ENCODE results near the gene CALHM3.

The CALHM3 gene

DNA sequence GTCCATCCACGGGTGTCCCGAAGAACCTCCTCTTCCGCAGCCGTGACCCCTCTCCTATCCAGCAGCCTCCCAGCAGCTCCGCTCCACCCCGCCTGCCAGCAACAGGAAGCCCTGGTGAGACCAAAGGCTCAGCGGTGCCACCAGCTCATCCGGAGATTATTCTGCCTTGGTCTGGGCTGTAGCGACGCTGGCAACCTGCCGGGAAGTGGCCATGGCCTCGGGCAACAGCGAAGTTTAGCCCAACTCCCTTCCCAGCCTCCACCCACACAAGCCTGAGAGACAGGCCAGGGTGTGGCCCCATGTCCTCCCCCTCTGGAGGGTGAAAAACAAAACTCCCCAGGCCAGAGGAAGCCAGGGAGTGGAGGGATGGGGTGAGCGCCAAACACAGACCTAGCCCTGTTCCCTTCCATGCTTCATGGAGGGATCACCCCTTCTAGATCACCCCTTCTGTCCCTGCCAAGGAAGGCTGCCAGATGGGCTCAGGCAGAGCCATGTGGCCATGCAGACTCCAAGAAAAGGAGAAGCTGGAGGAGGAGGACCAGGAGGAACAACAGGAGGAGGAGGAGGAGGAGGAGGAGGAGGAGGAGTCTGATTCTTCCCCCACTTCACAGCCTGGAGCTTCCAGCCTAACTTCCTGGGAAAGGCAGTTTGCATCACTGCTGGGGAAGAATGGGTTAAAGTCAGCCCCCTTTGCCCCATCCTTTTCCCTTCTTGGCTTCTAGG lies 27.8 kb downstream of the CALHM3 start:
- FAIRE-seq (peak; percentile 57), DNase-seq (ENCODE audit: insufficient read length, low spot score) (peak; percentile 81)

DNA sequence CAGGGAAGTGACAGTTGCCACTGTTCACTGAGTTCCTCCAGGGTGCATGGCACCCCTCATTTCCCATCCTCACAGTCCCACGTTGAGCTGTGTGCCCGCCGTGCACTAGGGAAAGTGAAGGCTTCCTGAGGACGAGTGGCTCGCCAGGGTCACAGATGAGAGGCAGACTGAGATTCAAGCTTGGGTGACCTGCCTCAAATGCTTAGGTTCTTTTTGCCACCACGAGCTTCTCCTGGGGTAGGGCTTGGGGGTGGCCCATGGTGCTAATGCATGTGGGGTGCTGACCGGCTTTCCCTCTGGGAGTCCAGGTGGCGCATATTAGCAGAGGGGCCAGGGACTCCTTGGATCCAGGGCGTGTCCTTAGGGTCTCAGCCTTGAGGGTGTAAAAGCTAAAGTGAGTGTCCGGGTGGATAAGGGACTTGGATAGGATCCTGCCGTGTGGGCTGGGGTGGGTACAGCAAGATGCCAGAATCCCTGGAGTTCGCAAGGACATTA lies 28.8 kb downstream of the CALHM3 start:
- FAIRE-seq: no peak
- DNase-seq (ENCODE audit: insufficient read length, low spot score): no peak

DNA sequence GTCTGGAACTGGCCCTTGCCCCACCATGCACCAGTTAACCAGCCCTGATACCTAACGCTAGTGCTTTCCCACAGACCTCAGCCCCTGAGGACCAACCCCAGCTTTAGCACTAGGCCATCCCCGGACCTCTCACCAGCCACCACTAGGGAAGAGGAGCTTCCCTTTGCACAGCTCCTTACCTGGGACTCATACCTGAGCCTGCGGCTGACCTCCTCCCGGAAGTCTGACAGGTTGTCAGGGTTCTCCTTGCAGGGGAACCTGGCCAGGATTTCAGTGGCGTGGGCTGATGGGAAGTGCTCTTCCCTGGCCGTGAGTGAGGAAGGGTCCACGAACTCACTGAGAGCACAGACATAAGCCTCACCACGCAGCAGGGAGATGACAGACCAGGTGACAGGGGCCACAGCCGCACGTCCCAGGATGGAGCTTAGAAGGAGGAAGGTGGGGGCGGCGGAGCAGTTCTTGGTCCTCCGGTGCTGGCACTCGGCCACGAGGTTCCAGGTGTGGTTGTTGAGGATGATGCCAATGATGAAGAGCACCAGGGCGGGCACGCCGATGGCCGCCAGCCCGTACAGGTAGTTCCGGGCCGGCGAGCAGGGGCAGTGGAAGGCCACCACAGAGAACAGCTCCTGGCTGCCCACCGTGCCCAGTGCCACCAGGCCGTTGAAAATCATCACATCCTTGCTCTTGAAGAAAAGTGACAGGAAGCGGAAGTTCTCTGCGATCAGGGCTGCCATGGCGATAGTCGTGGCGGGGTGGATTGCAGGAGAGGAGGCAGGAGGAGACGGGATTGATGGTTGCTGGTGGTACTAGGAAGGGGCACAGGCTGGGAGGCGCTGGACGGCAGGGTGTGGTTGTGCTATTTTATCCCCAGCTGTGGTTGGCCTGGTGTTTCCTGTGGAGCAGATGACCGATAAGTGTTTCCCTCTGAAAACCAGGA lies 29.6 kb downstream of the CALHM3 start:
- no peak for FAIRE-seq
- DNase-seq (ENCODE audit: insufficient read length, low spot score): no peak

DNA sequence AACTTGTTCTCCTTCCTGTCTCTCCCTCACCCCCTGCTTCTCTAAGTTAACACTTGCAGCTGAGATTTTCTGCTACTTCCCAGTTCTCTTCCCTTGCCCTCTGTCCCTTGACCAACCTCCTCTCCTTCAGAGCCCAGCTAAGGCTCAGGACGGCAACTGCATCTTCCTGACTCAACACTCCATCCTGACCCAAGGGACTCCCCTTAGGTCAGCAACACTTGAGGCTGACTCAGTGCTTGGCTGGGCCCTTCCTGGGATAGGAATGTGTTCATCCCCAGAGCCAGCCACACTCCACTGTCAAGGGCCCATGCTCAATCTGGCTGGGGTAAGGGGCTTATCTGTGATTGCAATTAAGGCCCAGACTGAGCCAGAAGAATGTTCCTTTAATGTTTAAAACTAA lies 30.3 kb downstream of the CALHM3 start:
- FAIRE-seq: no peak

GRCh38 chr10:103447187-103447586 lies 31.9 kb downstream of the CALHM3 start:
- no peak for FAIRE-seq

More for the DNA sequence above, 30.3 kb downstream of the CALHM3 start:
- DNase-seq (ENCODE audit: insufficient read length, low spot score): peak; percentile 53

DNA sequence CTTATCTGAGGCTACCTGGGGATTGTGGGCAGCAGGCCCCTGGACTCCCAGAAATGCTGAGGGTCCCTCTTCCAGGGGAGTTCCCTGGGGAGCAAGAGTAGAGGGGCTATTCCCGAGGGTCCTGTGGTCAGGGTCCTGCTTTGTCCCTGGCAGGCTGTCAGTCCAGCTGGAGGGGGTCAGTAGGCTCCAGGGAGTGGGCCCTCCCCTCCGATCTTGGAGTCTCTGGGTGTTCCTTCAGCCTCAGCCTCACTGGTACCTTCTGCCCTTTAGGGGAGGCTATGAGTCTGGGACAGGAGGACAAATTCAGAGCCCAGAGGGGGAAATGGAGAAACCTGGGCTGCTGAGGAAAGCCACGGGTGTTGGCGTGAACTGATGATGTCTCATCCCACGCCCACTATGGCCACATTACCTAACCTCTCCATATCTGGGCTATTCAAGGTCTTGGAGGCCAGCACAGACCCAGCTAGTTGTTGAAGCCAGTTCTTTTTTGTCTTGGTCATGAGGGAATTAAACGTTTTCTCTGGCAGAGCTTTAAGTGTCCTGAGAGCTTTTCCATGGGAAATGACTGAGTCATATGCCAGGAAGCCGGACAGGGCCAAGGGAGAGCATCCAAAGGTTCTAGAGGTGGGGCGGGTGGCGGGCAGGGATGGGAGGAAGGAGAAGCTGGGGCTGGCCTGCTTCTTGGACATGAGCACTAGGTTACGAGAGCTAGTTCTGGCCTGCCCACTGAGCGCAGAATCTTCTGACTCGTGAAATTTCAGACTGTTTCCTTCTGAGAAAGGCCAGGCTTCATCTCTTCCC lies 33.1 kb downstream of the CALHM3 start:
- no peak for FAIRE-seq
- DNase-seq (ENCODE audit: insufficient read length, low spot score): no peak

More at GRCh38 chr10:103447187-103447586, 31.9 kb downstream of the CALHM3 start:
- no peak for DNase-seq (ENCODE audit: insufficient read length, low spot score)

DNA sequence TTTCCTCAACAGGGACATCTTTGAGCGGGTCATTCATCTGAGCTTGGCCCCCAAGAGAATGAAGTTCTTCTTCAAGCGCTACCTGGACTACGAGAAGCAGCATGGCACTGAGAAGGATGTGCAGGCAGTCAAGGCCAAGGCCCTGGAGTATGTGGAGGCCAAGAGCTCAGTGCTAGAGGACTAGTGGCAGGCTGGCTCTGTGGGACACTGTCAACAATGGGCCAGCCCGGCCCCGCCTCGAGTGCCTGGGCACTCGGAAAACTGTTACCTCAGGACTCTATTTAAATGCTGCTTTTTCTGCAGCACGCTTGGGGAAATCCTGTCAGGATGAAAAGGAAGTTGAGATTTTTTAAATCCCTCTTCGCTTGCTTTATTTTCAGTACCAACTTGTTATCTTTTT lies 33.7 kb downstream of the CALHM3 start:
- FAIRE-seq: no peak

DNA sequence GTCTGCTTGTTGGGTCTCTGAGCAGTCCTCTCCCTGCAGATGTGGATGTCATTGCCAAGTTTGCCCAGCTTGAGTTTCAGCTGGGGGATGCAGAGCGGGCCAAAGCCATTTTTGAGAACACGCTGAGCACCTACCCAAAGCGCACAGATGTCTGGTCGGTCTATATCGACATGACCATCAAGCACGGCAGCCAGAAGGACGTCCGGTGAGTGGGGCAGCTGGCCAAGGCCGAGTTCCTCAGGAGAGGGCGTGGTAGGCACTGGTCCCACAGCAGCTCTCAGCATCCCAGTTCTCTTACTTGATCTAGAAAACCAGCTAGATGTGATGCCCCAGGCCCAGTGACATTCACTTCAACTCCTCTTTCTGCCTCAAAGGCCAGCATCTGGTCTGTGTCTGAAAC lies 34.6 kb downstream of the CALHM3 start:
- FAIRE-seq: no peak
- DNase-seq (ENCODE audit: insufficient read length, low spot score): no peak

More for the DNA sequence above, 33.7 kb downstream of the CALHM3 start:
- no peak for DNase-seq (ENCODE audit: insufficient read length, low spot score)

- DNase-seq (ENCODE audit: insufficient read length, low spot score): no peak
- no peak for FAIRE-seq
These were observed 35.4 kb downstream of the CALHM3 start for GRCh38 chr10:103443475-103444185.

DNA sequence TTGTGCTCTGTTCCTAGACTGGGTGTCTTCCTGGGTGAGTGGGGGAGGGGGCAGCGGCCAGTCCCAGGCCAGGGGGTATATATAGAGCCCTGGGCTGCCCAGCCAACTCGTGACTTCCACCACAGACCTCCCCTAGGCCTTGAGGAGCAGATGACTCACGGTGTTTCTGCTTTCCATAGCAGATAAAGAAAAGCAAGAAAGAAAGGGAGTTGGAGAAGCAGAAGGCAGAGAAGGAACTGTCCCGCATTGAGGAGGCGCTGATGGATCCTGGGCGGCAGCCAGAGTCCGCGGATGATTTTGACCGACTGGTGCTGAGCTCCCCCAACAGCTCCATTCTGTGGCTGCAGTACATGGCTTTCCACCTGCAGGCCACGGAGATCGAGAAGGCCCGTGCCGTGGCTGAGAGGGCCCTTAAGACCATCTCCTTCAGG lies 37.0 kb downstream of the CALHM3 start:
- no peak for DNase-seq (ENCODE audit: insufficient read length, low spot score)
- no peak for FAIRE-seq

DNA sequence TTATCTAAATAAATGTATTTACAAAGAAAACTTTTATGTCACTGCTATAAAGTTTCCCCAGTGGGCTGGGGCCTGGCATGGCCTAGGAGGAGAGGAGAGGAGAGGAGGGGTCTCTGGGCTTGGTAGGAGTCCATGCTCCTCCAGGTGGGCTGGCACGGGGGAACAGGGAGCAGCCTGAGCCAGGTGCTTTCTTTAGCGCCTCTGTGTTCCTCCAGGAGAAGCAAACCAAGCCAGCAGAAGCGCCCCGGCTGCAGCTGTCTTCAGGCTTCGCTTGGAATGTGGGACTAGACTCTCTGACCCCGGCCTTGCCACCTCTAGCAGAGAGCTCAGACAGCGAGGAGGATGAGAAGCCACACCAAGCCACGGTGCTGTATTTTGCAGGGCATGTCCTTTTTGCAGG lies 37.4 kb downstream of the CALHM3 start:
- FAIRE-seq (no peak), DNase-seq (ENCODE audit: insufficient read length, low spot score) (no peak)

DNA sequence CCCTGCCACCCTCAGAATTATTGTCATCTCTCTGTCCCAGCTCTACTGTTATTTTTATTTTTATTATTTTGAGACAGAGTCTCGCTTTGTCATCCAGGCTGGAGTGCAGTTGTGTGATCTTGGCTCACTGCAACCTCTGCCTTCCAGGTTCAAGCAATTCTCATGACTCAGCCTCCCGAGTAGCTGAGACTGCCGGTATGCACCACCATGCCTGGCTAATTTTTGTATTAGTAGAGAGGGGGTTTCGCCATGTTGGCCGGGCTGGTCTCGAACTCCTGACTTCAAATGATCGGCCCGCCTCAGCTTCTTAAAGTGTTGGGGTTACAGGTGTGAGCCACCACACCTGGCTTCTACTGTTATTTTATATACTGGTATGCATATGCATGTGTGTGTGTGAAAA lies 37.8 kb downstream of the CALHM3 start:
- FAIRE-seq (no peak), DNase-seq (ENCODE audit: insufficient read length, low spot score) (no peak)

DNA sequence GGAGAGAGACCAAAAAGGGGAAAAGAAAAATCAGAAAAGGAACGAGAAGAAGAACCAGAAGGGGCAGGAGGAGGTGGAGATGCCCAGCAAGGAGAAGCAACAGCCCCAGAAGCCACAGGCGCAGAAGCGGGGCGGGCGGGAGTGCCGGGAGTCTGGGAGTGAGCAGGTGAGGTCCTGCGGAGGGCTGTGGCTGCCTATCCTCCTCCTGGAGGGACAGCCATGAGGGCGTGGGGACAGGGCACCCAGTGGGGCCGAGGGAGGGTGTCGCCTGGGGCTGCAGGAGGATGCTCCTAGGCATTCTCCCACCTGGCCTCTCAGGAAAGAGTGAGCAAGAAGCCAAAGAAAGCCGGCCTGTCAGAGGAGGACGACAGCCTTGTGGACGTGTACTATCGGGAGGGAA lies 38.6 kb downstream of the CALHM3 start:
- no peak for DNase-seq (ENCODE audit: insufficient read length, low spot score)
- no peak for FAIRE-seq

DNA sequence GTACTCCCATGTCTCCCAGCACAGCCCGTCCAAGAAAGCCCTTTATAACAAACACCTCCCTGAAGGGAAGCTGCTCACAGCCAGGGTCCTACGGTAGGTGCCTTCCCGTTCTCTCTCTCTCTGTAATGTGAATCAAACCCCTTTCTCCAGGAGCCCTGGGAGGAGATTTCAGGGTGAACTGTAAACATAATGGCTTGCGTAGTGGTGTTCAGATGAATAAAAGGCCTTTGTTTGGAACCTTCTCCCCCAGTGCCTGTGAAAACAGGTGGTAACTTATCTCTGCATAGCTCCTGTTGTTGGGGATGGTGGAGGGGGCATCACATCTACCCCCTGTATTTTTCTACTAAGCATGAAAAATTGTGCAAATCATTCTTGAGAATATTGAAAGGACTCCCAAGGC lies 39.3 kb downstream of the CALHM3 start:
- FAIRE-seq (no peak), DNase-seq (ENCODE audit: insufficient read length, low spot score) (no peak)

DNA sequence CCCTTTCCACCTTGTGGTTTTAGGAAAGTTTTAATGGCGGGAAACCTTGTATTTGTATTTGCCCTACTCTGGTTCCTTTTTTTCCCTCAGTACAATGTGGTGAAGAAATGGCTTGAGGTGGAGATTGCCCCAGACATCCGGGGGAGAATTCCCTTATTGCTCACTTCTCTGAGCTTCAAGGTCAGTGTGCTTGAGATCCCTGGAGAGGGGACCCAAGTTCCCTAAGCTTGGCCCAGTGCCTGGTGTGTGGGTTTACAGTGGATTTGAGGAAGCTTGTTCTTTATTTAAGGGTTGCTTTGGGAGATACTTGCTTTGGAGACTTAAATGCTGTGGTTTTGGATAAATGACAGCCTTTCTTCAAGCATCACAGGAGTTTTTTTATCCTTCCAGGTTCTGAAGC lies 45.2 kb downstream of the CALHM3 start:
- no peak for DNase-seq (ENCODE audit: insufficient read length, low spot score)
- no peak for FAIRE-seq

GRCh38 chr10:103431902-103432301 lies 47.1 kb downstream of the CALHM3 start:
- FAIRE-seq (no peak), DNase-seq (ENCODE audit: insufficient read length, low spot score) (no peak)

DNA sequence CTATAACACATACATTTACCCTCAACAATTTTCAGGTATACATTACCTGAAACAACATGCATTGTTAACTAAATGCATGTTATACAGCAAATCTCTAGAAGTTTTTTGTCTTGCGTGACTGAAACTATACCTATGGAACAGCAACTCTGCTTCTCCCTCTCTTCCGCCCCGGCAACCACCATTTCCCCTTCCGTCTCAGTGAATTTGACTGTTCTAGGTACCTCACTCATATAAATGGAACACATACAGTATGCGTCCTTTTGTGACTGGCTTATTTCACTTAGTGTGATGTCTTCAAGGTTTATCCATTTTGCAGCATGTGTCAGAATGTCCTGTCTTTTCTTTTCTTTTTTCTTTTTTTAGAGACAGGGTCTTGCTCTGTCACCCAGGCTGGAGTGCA lies 49.4 kb downstream of the CALHM3 start:
- FAIRE-seq: no peak
- no peak for DNase-seq (ENCODE audit: insufficient read length, low spot score)

GRCh38 chr10:103428989-103429643 lies 49.9 kb downstream of the CALHM3 start:
- DNase-seq (ENCODE audit: insufficient read length, low spot score) (no peak), FAIRE-seq (no peak)

DNA sequence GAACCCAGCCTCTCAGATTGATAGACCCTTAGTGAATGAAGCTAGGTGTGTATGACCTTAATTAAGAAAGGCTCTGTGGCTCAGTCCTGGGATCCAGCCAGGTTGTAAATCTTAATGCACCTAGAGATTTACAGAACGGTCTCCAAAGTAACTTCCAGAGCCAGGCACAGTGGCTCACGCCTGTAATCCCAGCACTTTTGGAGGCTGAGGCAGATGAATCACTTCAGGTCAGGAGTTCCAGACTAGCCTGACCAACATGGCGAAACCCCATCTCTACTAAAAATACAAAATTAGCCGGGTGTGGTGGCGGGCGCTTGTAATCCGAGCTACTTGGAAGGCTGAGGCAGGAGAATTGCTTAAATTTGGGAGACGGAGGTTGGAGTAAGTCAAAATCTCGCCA lies 51.2 kb downstream of the CALHM3 start:
- DNase-seq (ENCODE audit: insufficient read length, low spot score) (no peak), FAIRE-seq (no peak)

GRCh38 chr10:103423748-103424147 lies 55.3 kb downstream of the CALHM3 start:
- DNase-seq (ENCODE audit: insufficient read length, low spot score): no peak
- no peak for FAIRE-seq

Measured in HTR-8/SVneo (cell line).